Kidney (tissue), 14 donors: ENCODE data around the gene DEXI. TPM values are rescaled to one million over a fixed set of nuclear protein-coding genes. Genes with fewer than 3 reads are reported as not detected.

Experiments used
- DNase-seq, 5 donors: peaks; one replicate each; pipeline ENCODE4 v3.0.0-alpha.2; 2013 to 2020
- FAIRE-seq: peaks from 2 replicates; lab custom pipeline; 2012; peaks lifted over from hg19 to GRCh38; lab: Jason Lieb, UNC
- H3K27ac ChIP-seq, 2 donors: one replicate each; pipeline ENCODE4 v1.7.0; 2013; ENCODE audit warnings: low read depth in 2 of 2, low read length in 2 of 2, inconsistent platforms in 1 of 2
- H3K27me3 ChIP-seq: one replicate; pipeline ENCODE4 v1.7.1; 2013; ENCODE audit warnings: low read length, inconsistent platforms; ENCODE audit not compliant: control insufficient read depth, insufficient read depth
- H3K36me3 ChIP-seq, 3 donors: one replicate each; pipeline versions ENCODE4 v1.7.0 to v1.7.1; 2013; ENCODE audit warnings: low read length in 3 of 3, control low read depth in 1 of 3, inconsistent platforms in 1 of 3; ENCODE audit not compliant: insufficient read depth in 3 of 3, control insufficient read depth in 2 of 3
- H3K4me1 ChIP-seq, 3 donors: one replicate each; pipeline versions ENCODE4 v1.7.0 to v1.7.1; 2013; ENCODE audit warnings: low read length in 3 of 3, inconsistent platforms in 1 of 3, low read depth in 1 of 3; ENCODE audit not compliant: control insufficient read depth in 2 of 3, insufficient read depth in 2 of 3
- H3K4me3 ChIP-seq, 3 donors: one replicate each; pipeline versions ENCODE4 v1.7.0 to v1.8.1; 2013; ENCODE audit warnings: low read length in 3 of 3, control low read depth in 1 of 3, inconsistent platforms in 1 of 3
- H3K9ac ChIP-seq, 3 donors: one replicate each; pipeline versions ENCODE4 v1.7.0 to v1.7.1; 2013; ENCODE audit warnings: low read length in 3 of 3, control low read depth in 1 of 3, inconsistent platforms in 1 of 3
- H3K9me3 ChIP-seq, 3 donors: one replicate each; pipeline versions ENCODE4 v1.7.0 to v1.7.1; 2013; ENCODE audit warnings: low read length in 3 of 3, control low read depth in 1 of 3, inconsistent platforms in 1 of 3; ENCODE audit not compliant: control insufficient read depth in 2 of 3, insufficient read depth in 1 of 3
- CTCF ChIP-seq: IDR thresholded peaks from 3 replicates; pipeline ENCODE4 v1.5.1; 2012; ENCODE audit warnings: mild to moderate bottlenecking, moderate library complexity, borderline replicate concordance; ENCODE audit not compliant: insufficient read depth; ENCODE audit errors: extremely low read depth
- intact Hi-C: fragments of 100-400 bp; cut with DNase I; formaldehyde crosslinking; loops from one replicate; pipeline ENCODE4 v1.11.1; 2022
- polyA plus RNA-seq: library from polyadenylated mRNA; stranded (reverse); fragments of 350-450 nt; fragmentation: Illumina TruSeq; extraction: RNeasy Lipid Tissue Mini Kit (QIAGEN cat#74804); gene quantifications from one replicate; pipeline ENCODE4 v1.2.3, GENCODE V29; 2014; ENCODE audit warnings: low read depth, low replicate concordance; ENCODE audit not compliant: insufficient read depth
- total RNA-seq: library from RNA; stranded (reverse); fragmentation: NEBNext Ultra II Directional; extraction: Animal tissue kit (Norgen Biotek cat#: 25700); gene quantifications from one replicate; pipeline ENCODE4 v1.2.1, GENCODE V29; 2021
- donor health status: control.
- donor health status: control.
- donor health status: control.
- donor health status: control.
- donor health status: control.
- donor health status: DM: yes; HTN: yes; CAD: no.
- donor health status: Normal renal cell carcinoma (clear cell type).

DEXI gene
- total and polyA plus RNA-seq, 2 donors from 2014 or later: 31.0 to 46.2 TPM

- H3K27ac ChIP-seq: no peak overlapping the region
- H3K9ac ChIP-seq: no peak overlapping the region
- peaks cover 2 to 8% (median 5%) of the 10 kb centered on the region in 3 donors for H3K36me3 ChIP-seq
- H3K9me3 ChIP-seq: no peaks in the 10 kb centered on the region
- intact Hi-C loops: no loop called here
- no peak for DNase-seq
- H3K4me1 ChIP-seq: peaks cover 0 to 6% (median 2%) of the 10 kb centered on the region in 3 donors
- no peak overlapping the region for H3K4me3 ChIP-seq
- H3K27me3 ChIP-seq: no peaks in the 10 kb centered on the region
- no peak for FAIRE-seq
- no peak for TF ChIP-seq CTCF
Measured at GRCh38 chr16:10981697-10982216, 39.5 kb upstream of the DEXI start.

- Histone ChIP-seq H3K9me3 (no peaks in the 10 kb centered on the region), H3K4me3 (no peak overlapping the region), H3K4me1 (peaks cover 0 to 6% (median 2%) of the 10 kb centered on the region in 3 donors), H3K9ac (no peak overlapping the region), H3K27ac (no peak overlapping the region), H3K27me3 (no peaks in the 10 kb centered on the region), H3K36me3 (peaks cover 2 to 8% (median 5%) of the 10 kb centered on the region in 3 donors)
- FAIRE-seq (no peak), DNase-seq (no peak)
- intact Hi-C loops: no loop called here
- TF ChIP-seq CTCF: no peak
Measured at GRCh38 chr16:10980813-10981212, 38.5 kb upstream of the DEXI start.

GRCh38 chr16:10979717-10980601 is 37.7 kb upstream of the DEXI start:
- H3K4me1 ChIP-seq: peaks cover 0 to 6% (median 2%) of the 10 kb centered on the region in 3 donors
- H3K27me3 ChIP-seq: no peaks in the 10 kb centered on the region
- H3K27ac ChIP-seq: no peak overlapping the region
- no peak overlapping the region for H3K9ac ChIP-seq
- intact Hi-C loops: loop anchor here (5.0 kb wide), 1 partner anchor 277 kb away; the partner anchor contains the start of gene SOCS1
- peaks cover 2 to 8% (median 5%) of the 10 kb centered on the region in 3 donors for H3K36me3 ChIP-seq
- no peaks in the 10 kb centered on the region for H3K9me3 ChIP-seq
- H3K4me3 ChIP-seq: no peak overlapping the region
- TF ChIP-seq CTCF: no peak
- FAIRE-seq (no peak), DNase-seq (peak in 1 of 5 donors; percentile 67)
